H1 (cell line): Measurements from ENCODE around the gene C19orf38. TPM values are rescaled to one million over a fixed set of nuclear protein-coding genes. Genes with fewer than 3 reads are reported as not detected.

Experiments
- ATF2 ChIP-seq: IDR thresholded peaks from 2 replicates; pipeline ENCODE4 v1.6.1; 2012; ENCODE audit warnings: low read length, inconsistent platforms
- CREB1 ChIP-seq: IDR thresholded peaks from 2 replicates; pipeline ENCODE4 v1.6.1; 2012; ENCODE audit warnings: inconsistent platforms
- GTF2F1 ChIP-seq: IDR thresholded peaks from 2 replicates; pipeline ENCODE4 v1.6.1; 2012; ENCODE audit warnings: low read depth, low read length, improper control_type of control experiment, borderline replicate concordance
- JUND ChIP-seq: IDR thresholded peaks from 2 replicates; pipeline ENCODE4 v1.6.1; 2011; ENCODE audit warnings: mild to moderate bottlenecking, improper control_type of control experiment, low read length
- SIX5 ChIP-seq: IDR thresholded peaks from 2 replicates; pipeline ENCODE4 v1.6.1; 2011; ENCODE audit warnings: mild to moderate bottlenecking, low read depth, low read length
- polyA plus RNA-seq, 7 experiments: library from polyadenylated mRNA; depleted of rRNA in 3 of 7; stranded (reverse) in 5 of 7; unstranded in 2 of 7; fragments of >200 nt in 5 of 7; fragments of 200-250 nt in 2 of 7; gene quantifications; 1 replicate in 5 of 7; 2 replicates in 1 of 7; 4 replicates in 1 of 7; pipeline versions ENCODE4 v1.2.1 to v1.2.3, GENCODE V29; 2011 to 2013; ENCODE audit warnings: missing spikeins in 2 of 7, mixed read lengths in 2 of 7
- total RNA-seq: library from RNA; stranded (reverse); fragmentation: NEBNext Ultra II Directional; extraction: Animal tissue kit (Norgen Biotek cat#: 25700); gene quantifications from 2 replicates; pipeline ENCODE4 v1.2.1, GENCODE V29; 2021

C19orf38 gene
- total and polyA plus RNA-seq, 2 of the 8 experiments (the other 6 are each of a cell fraction or from before 2014, with no cell fraction given), result 0.53 TPM; not detected in 1

GRCh38 chr19:10805758-10806247 lies 42.4 kb upstream of the C19orf38 start (continued):
- no peak for TF ChIP-seq ATF2
- TF ChIP-seq SIX5, result no peak
- TF ChIP-seq JUND, result no peak
- no peak for TF ChIP-seq CREB1
- TF ChIP-seq GTF2F1, result no peak
